HTERT RPE-1 (cell line): ENCODE measurements around the gene C1orf159.
"Not testable (repeated sequence)": the region's sequence is repeated elsewhere in the genome, so short reads cannot be mapped to it uniquely, and the experiment has no call there.

Source experiments
- in situ Hi-C: fragments of 300-500 bp; cut with MboI; formaldehyde crosslinking; loops from 4 replicates; pipeline ENCODE4 v1.14.3; 2020; ENCODE audit warnings: low sequenced_read_pairs

Gene C1orf159

DNA sequence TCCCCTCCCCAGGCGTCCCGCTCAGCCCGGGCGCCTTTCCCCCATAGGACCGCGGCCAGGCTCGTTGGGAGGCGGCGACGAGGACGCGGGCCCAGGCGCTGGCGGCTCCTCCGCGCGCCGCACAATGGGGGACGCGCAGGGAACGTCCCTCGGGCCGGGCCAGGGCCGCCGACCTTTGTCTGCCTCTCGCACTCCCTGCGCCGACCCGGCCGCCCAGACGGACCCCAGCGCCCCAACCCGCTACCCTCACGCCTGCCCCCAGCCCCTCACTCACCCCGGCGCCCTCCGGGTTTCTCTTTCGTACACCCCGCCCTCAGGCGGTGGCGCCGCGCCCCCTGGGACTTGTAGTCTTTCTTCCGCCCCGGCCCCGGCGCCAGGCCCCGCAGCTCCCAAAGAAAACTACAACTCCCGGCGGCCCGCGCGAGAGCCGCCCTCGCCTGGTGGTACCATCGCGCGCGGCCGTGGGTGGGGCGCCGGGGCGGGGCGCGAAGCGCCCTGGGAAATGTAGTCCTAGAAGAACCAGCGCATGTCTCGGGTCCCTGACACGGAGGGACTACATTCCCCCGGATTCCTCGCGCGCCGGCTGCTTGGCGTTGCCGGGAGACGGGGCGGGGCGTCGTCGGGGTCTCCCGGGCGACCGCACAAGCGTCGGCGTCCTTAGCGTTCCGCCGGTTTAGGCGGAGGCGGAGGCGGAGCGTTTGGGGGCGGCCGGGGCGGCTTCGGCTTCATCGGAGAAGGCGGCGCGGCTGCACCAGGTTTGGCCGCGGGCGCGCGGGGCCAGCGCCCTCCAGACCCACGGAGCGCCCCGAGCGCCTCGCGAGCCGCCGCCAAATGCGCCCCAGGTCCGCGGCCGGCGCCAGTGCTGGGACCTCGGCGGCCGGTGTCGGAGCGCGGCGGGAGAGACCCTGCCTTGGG lies at the start of gene C1orf159:
Gene C1orf159 (minus strand): TSS at position 304 of the 915 bp plus-strand sequence. CDS start 24,546 bp downstream, outside the sequence.
- in situ Hi-C loops, result no loop called here

DNA sequence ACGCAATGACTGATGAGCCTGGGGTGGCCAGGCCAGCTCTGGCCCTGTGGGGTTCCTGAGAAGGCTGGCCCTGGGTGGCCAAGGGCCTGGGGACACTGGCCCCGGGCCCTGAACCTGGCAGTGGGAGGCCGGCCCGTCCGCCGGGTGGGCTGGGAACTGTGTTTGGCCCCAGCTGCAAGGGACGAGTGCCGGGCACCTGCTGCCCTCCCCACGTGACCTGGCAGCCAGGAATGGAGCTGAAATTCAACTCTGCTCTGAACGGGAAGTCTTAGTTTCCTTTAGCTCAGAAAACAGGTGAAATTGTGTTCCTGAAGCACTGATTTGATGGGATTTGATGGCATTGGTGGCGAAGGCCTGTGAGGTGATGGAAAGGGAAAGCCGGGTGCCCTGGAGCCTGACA lies 49.6 kb upstream of the C1orf159 start:
- in situ Hi-C loops, result no loop called here

DNA sequence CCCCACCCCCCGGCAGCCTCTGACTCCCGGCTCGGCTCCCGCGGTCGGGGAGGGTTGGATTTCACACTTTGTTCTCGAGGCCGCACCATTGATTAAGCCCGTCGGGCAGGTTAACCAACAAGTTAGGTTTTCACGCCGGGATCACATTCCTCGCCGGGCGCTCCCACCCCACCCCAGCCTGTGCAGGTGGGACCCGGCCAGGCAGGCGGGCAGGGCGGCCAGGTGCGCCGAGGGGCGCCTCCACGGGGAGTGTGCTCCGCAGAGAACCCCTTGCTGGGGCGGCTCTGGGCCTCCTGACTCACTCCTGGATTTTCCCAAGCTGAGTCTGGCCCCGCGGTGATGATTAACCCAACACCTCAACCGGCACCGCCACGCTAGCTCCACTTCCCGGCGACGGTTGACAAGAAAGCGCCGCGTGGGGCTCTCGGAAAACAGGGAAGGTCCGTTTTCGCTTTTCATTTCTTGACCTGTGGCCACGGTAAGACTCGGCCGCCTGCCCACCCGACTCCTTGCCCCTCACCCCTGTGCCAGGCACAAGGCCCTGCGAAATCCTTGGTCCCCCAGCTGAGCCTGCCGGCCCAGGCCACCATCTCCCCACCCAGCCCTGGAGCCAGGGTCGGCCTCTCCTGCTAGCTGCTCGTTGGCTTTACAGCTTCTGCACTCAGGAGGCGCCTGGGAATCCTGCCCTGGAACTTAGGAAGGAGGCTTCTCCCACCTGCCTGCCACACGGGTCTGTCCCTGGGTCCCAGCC lies 49.0 kb upstream of the C1orf159 start:
- in situ Hi-C loops, result no loop called here

DNA sequence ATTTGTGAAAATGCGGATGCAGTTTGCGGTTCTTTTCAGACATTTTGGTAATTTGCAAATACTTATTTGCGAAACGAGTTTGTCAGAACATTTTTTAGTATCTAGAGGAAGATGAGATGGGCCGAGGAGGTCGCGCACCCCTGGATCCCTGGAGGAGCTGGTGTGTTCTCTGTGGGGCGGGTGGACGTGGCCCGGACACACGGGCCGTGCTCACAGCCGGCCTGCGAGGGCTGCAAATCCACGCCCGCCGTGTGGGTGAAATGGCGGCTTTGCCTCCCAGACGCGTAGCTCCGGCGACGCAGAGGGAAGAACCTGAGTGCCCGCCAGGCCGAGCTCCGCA lies 48.4 kb upstream of the C1orf159 start:
- in situ Hi-C loops, result no loop called here

DNA sequence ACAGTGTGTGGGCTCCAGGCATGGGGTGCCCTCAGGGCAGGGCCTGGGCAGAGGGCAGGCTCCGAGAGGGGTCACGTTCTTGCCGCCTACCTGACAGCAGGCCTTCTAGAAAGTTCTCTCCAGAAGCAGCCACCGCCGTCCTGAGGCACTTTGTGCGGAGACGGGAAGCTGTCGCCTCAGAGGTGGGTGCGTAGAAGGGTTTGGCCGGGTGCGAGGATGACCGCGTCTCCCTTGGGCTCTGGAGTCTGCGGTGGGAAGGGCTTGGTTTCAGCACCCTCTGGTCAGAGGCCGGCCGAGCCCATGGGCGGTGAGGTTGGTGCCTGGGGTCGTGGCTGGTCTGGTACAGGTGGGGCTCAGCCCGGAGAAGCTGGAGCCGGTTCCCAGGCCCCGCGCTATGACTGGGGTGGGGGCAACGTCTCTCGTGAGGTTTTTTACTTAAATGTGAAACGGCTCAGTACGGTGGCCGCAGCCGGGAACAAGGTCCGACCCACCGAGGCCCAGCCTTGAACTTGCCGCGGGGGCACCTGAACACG lies 47.7 kb upstream of the C1orf159 start:
- in situ Hi-C loops, result no loop called here

DNA sequence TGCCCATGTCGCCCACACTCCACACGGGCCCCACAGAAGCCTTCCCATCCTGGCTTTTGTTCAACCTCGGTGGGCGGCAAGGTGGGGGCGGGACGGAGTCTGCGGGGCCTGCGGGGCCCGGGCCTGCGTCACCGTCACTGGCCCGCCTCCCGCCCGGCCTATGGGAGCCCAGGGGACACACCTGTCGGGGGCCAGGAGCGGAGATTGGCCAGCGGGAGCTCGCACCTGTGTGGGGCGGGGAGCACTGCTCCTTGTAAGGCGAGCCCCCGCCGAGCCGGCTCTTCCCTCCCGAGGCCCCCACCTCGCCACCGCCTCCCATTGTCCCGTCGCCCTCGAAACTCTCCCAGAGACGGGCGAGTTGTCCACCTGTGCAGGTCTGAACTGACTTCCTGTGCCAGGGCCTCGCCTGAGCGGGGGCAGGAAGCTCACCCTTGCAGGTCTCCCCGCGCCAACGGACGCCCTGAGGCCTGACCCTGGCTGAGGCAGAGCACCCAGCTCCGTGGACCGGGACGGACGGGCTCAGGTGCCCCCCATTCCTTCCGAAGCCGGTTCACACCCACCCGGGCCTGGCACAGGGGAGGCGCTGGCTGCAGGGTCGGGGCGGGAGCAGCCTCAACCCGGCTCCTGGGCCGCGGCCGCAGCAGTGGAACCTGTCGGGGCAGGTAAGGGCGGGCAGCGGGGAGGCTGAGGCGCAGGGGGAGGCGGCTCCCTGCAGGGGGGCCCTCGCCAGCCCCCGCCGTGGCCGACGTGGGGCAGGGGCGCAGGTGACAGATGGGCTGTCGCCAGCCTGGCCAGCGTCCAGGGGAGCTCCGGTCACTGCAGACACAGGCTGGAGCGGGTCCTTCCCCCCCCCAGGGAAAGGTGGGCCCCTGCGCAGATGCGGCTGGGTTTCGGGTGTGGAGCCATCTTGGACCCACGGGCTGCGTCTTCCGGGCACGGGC lies 47.0 kb upstream of the C1orf159 start:
- in situ Hi-C loops, result no loop called here

DNA sequence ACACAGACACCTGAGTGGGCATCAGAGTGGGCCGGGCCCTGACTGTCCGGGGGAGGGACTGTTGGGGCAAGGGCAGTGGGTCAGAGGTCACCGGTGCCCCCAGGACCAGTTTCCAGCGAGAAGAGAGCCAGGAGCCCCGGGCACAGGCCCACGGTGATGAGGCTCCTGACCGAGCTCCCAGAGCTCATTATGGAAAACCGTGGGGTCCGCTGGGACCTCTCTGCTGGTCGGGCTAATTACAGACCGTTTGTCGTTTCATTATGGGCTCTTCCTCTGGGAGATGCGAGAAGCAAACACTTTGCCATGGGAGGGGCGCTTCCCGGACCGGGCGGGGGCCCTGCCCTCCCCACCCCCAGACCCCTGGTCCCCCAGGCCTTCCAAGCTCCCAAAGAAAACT lies 45.8 kb upstream of the C1orf159 start:
- in situ Hi-C loops, result no loop called here

DNA sequence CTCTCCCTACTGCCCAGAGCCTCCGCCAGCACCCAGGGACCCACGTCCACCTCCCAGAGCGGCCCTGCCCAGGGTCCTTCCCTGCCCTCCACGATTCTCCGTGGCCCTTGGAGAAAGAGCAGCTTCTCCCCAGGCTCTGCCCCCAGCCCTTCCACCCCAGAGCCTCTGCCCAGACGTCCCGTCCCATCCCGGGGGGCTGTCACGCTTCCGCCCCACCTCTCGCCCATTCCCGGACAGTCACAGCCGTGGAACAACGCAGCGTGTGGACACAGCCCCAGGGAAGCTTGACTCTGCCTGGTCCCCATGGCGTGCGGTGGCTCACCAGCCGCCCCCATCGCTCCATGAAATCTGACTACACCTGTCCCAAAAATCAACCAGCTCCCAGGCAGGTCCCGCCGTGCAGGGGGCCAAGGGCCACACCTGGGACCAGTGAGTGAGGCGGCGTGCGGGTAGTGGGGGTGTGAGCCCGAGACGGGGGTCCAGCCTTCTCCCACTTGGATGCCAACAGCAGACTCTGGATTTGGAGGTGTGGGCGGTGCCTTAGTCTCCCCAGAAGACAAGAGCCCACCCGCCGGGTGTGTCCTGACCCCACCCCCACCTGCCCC lies 45.3 kb upstream of the C1orf159 start:
- in situ Hi-C loops, result no loop called here

DNA sequence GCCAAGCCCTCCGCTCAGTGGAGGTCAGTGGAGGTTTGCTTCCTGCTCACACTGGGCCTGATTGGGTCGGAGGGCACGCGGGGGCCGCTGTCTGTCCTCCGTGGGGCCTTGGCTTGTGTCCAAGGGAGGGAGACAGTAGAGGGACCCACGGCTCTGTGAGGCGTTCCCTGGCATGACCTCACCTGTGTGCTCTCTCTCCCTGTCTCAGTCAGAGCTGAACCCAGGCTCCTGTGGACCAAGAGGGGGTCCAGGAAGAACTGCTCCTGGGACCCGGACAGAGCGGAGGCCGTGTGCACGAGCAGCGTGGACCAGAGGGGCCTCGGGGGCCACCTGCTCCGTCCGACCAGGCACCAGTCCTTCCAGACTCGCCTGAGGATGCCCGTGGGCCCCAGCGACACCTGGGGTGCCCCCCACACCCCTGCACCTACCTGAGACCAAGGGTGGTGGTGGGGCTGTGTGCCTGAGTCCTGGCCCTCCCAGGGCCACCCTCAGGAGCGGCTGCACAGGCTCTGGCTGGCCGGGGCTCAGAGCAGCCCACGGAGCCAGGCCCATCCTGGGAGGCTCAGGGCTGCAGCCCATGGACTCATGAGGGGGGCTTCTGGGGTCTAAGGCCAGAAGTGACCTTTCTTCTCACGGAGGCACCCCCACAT lies 44.5 kb upstream of the C1orf159 start:
- in situ Hi-C loops, result no loop called here

DNA sequence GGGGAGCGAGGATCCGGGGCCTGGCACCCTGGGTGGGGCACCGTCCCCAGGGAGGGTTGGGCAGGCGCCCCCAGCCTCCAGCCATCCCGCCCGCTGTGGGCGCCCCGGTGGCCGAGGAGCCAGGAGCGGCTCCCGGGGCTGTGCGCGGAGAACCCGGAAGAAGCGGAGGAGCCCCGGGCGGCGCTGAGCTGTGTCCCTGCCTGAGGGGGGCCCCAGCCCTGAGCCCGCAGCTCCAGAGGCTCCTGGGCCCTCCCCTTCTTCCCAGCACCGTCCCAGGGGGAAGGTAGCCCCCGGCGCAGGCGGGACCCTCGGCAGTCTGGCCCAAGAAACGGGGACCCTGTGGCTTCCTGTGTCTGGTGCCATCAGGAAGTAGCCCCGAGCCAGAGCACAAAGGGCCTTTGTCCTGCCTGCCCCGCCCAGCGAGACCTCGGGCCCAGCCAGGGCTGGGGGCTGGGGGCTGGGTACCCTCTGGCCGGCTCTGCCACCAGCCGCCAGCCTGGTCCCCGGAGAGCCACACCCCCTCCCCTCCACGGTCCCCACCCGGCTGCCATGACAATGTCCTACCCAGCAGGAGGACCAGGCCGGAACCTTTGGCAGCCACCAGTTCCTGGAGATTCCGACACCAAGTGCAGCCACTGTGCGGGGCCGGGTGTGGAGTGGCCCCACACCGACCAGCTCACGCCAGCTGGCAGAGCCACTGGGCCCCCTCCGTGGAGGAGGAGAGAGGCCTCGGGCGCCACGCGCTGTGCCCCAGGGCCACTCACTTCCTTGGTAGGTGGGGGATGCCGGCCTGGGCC lies 42.2 kb upstream of the C1orf159 start:
- in situ Hi-C loops, result no loop called here

DNA sequence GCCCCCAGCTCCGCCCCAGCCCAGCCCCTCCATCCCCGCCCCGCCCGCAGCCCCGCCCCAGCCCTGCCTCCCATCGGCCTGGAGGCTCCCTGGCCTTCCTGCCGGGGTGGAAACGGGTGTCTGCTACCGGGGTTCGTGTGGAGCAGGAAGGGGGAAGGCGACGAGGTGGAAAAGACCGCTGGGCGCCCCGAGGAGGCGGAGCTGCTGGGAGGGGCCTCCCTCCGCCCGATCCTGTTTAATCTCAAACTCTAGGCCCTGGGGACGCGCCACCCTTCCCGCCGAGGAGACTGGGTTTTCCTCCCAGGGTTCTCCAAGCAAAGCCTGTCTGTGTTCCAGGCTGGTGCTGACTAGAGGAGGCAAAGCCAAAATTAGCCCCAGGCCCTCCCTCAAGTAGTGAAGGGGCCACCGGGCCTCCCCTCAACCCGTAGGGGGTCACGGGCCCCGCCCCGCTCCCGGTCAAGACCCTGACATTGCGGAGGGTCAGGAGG lies 41.6 kb upstream of the C1orf159 start:
- in situ Hi-C loops, result no loop called here

DNA sequence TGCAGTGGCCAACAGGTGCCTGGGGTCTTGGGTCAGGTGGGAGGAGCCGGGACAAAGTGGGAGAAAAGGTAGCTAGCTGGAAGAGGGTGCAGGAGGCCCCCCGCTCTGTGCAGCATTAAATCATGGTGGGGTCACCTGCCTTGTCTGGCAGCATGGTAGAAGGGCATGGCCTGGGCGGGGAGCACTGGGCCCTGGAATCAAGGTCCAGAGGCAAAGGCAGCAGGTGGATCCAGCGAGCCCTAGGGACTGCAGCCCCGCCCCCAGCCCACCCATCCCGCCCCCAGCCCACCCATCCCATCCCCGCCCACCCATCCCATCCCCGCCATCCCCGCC lies 41.1 kb upstream of the C1orf159 start:
- in situ Hi-C loops, result no loop called here

DNA sequence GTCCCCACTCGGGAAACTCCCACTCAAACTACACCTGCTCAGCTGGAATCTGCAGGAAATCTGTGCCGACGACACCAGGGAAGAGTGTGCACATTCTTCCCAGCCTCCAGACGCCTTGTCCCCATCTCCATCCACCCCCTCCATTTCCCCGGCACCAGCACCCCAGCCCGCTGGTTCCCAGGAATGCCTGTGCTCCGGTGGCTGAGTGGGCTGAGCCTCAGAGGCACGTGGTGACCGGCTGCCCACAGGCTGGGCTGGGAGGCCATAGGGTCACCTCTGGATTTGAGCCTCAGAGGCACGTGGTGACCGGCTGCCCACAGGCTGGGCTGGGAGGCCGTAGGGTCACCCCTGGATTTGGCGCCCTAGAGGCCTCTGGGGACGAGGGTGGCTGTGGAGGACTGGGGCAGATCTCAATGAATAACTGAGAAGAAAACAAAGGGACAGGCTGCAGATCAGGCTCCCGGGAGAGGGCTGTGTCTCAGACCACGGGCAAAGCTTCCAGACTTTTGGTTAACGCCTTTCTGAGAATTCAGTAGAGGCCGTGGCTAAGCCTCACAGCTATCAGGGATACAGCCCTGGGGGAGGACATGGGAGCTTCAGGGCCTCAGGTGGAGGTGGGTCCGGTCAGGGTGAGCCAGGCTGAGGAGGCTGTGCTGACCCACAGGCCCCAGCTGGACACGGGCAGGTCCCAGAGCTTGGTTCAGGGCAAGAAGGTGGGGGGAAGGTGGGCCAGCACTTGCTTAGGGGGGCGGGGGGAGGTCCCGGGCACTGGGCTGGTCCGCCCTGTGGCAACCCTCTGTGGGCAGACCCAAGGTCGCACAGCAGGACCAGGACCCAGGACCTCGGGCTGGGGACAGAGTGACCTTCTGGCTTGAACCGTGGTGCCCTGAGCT lies 40.5 kb upstream of the C1orf159 start:
- in situ Hi-C loops, result no loop called here

DNA sequence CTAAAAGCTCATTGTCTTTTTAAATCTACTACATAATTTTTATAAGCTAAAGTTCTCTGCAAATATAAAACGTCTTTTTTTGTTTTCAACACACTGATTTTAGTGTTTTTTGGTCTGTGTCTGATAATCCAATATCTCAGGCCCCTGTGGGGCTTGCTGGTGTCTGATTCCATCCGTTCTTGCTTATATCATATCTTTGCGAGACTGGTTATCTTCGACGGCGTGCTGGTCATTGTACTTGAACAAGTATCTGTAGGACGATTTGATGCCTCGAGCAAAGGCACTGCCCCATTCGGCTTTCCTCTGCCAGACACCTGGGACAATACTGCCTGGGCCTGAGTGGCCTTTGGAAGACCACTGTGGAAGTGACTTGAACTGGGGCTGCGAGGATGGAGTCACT lies 39.4 kb upstream of the C1orf159 start:
- in situ Hi-C loops, result no loop called here

DNA sequence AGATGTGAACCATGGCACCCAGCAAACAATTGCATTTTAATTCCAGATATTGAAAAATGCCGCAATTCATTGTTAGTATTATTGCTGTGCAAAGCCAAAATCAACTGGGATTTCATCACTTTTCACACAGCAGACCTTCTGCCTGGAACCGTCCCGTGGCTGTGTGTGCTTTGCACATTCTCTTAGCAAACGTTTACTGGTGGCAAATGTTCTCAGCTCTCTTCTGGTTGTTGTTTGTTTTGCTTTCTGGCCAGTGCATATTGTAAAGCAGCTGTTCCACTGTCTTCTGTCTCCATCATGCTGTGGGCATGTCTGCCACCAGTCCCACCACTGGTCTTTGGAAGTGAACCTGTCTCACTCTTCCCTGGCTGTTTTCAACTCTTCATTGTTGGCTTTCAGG lies 38.0 kb upstream of the C1orf159 start:
- in situ Hi-C loops, result no loop called here

DNA sequence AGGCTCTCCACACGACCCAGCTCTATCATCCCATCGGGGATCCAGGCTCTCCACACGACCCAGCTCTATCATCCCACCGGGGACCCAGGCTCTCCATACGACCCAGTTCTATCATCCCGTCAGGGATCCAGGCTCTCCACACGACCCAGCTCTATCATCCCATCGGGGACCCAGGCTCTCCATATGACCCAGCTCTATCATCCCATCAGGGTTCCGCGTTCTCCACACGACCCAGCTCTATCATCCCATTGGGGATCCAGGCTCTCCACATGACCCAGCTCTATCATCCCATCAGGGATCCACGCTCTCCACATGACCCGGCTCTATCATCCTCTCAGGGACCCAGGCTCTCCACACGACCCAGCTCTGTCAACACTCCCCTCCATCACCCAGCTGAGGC lies 37.3 kb upstream of the C1orf159 start:
- in situ Hi-C loops, result not testable (repeated sequence)

DNA sequence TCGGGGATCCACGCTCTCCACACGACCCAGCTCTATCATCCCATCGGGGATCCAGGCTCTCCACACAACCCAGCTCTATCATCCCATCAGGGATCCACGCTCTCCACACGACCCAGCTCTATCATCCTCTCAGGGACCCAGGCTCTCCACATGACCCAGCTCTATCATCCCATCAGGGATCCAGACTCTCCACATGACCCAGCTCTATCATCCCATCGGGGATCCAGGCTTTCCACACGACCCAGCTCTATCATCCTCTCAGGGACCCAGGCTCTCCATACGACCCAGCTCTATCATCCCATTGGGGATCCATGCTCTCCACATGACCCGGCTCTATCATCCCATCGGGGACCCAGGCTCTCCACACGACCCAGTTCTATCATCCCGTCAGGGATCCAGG lies 36.5 kb upstream of the C1orf159 start:
- in situ Hi-C loops, result not testable (repeated sequence)

DNA sequence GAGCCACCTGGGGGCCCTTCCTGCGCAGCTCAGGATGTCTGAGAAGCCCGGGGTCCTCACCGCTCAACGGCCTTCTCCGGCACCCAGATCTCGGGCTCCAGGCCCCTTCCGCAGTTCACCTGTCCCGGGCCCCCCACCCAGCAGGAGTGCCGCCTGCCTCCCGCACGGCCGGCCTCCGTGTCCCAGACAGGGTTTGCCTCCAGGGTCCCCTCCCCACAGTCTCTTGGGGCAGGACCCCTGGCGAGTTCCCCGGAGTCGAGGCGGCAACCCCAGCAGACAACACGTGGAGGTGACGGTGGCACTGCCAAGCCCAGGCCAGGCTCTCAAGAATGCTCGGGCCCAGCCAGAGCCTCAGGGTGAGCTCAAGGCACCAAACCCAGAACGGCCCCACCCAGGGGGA lies 35.4 kb upstream of the C1orf159 start:
- in situ Hi-C loops, result no loop called here
